MM.1S (cell line): Measurements from ENCODE around the gene MRPL43.
A peak's percentile ranks its signal among the peaks of the same experiment; 100 is the strongest.

ENCODE experiments used
- DNase-seq: peaks from one replicate; pipeline ENCODE4 v3.0.0-alpha.2; 2015
- H2AFZ ChIP-seq: fragments of 300-600 bp; sonication (generic); 2 replicates; pipeline ENCODE4 v1.6.0; 2016; ENCODE audit warnings: antibody characterized with exemption, low read length
- H3F3A ChIP-seq: fragments of 300-600 bp; sonication (generic); 2 replicates; pipeline ENCODE4 v1.6.1; 2016; ENCODE audit warnings: mild to moderate bottlenecking, antibody characterized with exemption, low read length, moderate library complexity, mixed read lengths; ENCODE audit not compliant: insufficient read depth
- H3K27ac ChIP-seq: fragments of 300-600 bp; sonication (generic); 2 replicates; pipeline ENCODE4 v1.5.1; 2016; ENCODE audit warnings: mild to moderate bottlenecking, low read length
- H3K27me3 ChIP-seq: fragments of 300-600 bp; sonication (generic); replicated peaks from 2 replicates; pipeline ENCODE4 v1.6.0; 2016; ENCODE audit warnings: low read length; ENCODE audit not compliant: insufficient read depth
- H3K36me3 ChIP-seq: fragments of 300-600 bp; sonication (generic); replicated peaks from 2 replicates; pipeline ENCODE4 v1.6.1; 2016; ENCODE audit warnings: mild to moderate bottlenecking, low read length, mixed read lengths; ENCODE audit not compliant: insufficient read depth
- H3K4me1 ChIP-seq: fragments of 300-600 bp; sonication (generic); 2 replicates; pipeline ENCODE4 v1.6.1; 2016; ENCODE audit warnings: low read length, mixed read lengths
- H3K4me2 ChIP-seq: fragments of 300-600 bp; sonication (generic); 2 replicates; pipeline ENCODE4 v1.6.0; 2016; ENCODE audit warnings: low read depth, low read length
- H3K4me3 ChIP-seq: fragments of 300-600 bp; sonication (generic); 2 replicates; pipeline ENCODE4 v1.5.1; 2016; ENCODE audit warnings: low read length, mixed read lengths
- H3K79me2 ChIP-seq: fragments of 300-600 bp; sonication (generic); 2 replicates; pipeline ENCODE4 v1.6.1; 2016; ENCODE audit warnings: mixed run types, low read length, mixed read lengths
- H3K9ac ChIP-seq: fragments of 300-600 bp; sonication (generic); 2 replicates; pipeline ENCODE4 v1.6.1; 2016; ENCODE audit warnings: low read length, mixed read lengths
- H3K9me2 ChIP-seq: fragments of 300-600 bp; sonication (generic); replicated peaks from 2 replicates; pipeline ENCODE4 v1.6.1; 2016; ENCODE audit warnings: mild to moderate bottlenecking, low read length, mixed read lengths; ENCODE audit not compliant: insufficient read depth
- H3K9me3 ChIP-seq: fragments of 300-600 bp; sonication (generic); replicated peaks from 2 replicates; pipeline ENCODE4 v1.6.1; 2016; ENCODE audit warnings: mild to moderate bottlenecking, low read length, mixed read lengths; ENCODE audit not compliant: insufficient read depth
- H4K20me1 ChIP-seq: fragments of 300-600 bp; sonication (generic); 2 replicates; pipeline ENCODE4 v1.6.1; 2016; ENCODE audit warnings: mild to moderate bottlenecking, low read length, moderate library complexity, mixed read lengths; ENCODE audit not compliant: insufficient read depth
- EZH2 ChIP-seq: fragments of 300-600 bp; sonication (generic); optimal IDR thresholded peaks from 2 replicates; pipeline ENCODE3; 2017; ENCODE audit warnings: low read depth, mild to moderate bottlenecking, antibody characterized with exemption, low read length, mixed read lengths
- EZH2phosphoT487 ChIP-seq: fragments of 300-600 bp; sonication (generic); IDR thresholded peaks from 2 replicates; pipeline ENCODE4 v1.6.1; 2018; ENCODE audit warnings: antibody characterized with exemption, low read length
- TF ChIP-seq, protein P1 (sequence below): fragments of 300-600 bp; sonication (generic); IDR thresholded peaks from 2 replicates; pipeline ENCODE4 v1.5.1; 2016; ENCODE audit warnings: antibody characterized with exemption, low read length, mixed read lengths

Gene MRPL43

DNA sequence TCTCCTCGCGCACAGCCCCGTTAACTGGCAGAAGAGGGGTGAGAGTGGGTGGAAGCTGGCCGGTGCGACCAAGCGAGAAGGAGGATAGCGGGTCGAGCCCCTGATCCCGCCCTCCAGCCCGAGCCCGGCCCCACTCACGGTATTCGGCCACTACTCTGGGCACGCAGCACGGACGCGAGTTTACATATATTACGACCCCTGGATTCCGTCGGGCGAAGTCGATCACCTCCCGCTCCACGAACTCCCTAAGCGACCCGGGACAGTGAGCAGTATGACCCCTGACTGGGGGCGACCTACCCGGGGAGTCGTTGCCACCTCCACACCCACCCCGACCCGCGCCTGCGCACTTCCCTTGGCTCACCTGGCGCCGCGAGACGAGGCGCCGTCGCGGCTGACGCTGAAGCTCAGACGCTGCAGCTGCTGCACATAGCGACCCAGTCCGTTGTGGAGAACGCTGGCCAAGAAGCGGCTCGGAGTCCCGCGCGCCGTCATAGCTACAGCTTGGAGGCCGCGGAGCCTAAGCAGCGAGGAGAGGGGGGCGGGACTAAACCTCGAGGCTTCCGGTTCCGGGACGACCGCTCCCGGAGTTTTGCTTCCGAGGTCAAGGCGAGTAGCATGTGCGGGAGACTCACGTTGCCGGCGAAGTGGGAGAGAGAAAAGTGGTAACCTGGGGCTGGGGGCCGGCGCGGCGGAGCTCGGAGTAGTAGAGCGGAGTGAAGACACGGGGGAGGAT lies at the start of gene MRPL43, which contains the start of gene TWNK:
MRPL43 (minus strand) TSS at position 546 of the 733 bp plus-strand sequence; CDS start at position 492, 54 bp downstream.
TWNK (plus strand) TSS at position 592 of the 733 bp plus-strand sequence. CDS start 668 bp downstream, outside the sequence.
- TF ChIP-seq, protein P1, sequence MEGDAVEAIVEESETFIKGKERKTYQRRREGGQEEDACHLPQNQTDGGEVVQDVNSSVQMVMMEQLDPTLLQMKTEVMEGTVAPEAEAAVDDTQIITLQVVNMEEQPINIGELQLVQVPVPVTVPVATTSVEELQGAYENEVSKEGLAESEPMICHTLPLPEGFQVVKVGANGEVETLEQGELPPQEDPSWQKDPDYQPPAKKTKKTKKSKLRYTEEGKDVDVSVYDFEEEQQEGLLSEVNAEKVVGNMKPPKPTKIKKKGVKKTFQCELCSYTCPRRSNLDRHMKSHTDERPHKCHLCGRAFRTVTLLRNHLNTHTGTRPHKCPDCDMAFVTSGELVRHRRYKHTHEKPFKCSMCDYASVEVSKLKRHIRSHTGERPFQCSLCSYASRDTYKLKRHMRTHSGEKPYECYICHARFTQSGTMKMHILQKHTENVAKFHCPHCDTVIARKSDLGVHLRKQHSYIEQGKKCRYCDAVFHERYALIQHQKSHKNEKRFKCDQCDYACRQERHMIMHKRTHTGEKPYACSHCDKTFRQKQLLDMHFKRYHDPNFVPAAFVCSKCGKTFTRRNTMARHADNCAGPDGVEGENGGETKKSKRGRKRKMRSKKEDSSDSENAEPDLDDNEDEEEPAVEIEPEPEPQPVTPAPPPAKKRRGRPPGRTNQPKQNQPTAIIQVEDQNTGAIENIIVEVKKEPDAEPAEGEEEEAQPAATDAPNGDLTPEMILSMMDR, result no peak
- TF ChIP-seq EZH2, result no peak
- no peak for TF ChIP-seq EZH2phosphoT487
- Histone ChIP-seq H3K27me3 (no peaks in the 10 kb centered on the region), H2AFZ (peak within 1 kb of the TSS; percentile 100), H3K9me2 (no peaks in the 10 kb centered on the region), H3F3A (0 out of 2 replicates have a peak, but pooled peaks cover 4% of the 10 kb centered on the region), H3K9me3 (no peaks in the 10 kb centered on the region), H3K9ac (peak within 1 kb of the TSS; percentile 83), H3K79me2 (peaks cover 58% of the 10 kb centered on the region), H3K27ac (peak within 1 kb of the TSS; percentile 67; the same call in 1 of the 2 replicates), H4K20me1 (no peaks in the 10 kb centered on the region), H3K4me2 (peak within 1 kb of the TSS; percentile 99), H3K4me3 (peak within 1 kb of the TSS; percentile 100), H3K4me1 (peaks cover 21% of the 10 kb centered on the region), H3K36me3 (peaks cover 8% of the 10 kb centered on the region; the same call in 1 of the 2 replicates)
- DNase-seq, result peak; percentile 88

DNA sequence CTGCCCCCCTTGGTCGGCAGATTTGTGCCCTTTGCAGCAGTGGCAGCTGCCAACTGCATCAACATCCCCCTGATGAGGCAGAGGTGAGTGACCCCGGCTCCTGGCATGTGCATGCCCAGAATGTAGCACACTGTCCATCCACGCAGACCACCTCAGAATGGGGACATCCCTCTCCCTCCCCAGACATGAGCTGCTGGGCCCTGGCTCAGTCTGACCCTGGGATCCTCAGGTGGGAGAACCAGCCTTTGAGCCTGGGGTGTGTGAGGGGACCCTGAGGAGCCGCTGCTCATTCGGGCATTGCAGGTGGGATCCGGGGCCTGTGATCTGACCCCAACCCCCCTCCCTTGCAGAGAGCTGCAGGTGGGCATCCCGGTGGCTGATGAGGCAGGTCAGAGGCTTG lies 49.4 kb upstream of the MRPL43 start:
- H3K27me3 ChIP-seq, result peaks cover 37% of the 10 kb centered on the region
- H3K27ac ChIP-seq, result no peak overlapping the region
- no peaks in the 10 kb centered on the region for H4K20me1 ChIP-seq
- H3K9ac ChIP-seq, result no peak overlapping the region
- H3K36me3 ChIP-seq, result no peaks in the 10 kb centered on the region
- no peak overlapping the region for H2AFZ ChIP-seq
- peaks cover 8% of the 10 kb centered on the region for H3K4me1 ChIP-seq
- no peaks in the 10 kb centered on the region for H3K9me3 ChIP-seq
- no peaks in the 10 kb centered on the region for H3K9me2 ChIP-seq
- no peak overlapping the region for H3K4me3 ChIP-seq
- 0 out of 2 replicates have a peak, but pooled peaks cover under 1% of the 10 kb centered on the region for H3F3A ChIP-seq
- no peak overlapping the region for H3K4me2 ChIP-seq
- H3K79me2 ChIP-seq, result no peaks in the 10 kb centered on the region
- TF ChIP-seq EZH2, result no peak
- TF ChIP-seq, protein P1, result no peak
- TF ChIP-seq EZH2phosphoT487, result no peak
- no peak for DNase-seq

DNA sequence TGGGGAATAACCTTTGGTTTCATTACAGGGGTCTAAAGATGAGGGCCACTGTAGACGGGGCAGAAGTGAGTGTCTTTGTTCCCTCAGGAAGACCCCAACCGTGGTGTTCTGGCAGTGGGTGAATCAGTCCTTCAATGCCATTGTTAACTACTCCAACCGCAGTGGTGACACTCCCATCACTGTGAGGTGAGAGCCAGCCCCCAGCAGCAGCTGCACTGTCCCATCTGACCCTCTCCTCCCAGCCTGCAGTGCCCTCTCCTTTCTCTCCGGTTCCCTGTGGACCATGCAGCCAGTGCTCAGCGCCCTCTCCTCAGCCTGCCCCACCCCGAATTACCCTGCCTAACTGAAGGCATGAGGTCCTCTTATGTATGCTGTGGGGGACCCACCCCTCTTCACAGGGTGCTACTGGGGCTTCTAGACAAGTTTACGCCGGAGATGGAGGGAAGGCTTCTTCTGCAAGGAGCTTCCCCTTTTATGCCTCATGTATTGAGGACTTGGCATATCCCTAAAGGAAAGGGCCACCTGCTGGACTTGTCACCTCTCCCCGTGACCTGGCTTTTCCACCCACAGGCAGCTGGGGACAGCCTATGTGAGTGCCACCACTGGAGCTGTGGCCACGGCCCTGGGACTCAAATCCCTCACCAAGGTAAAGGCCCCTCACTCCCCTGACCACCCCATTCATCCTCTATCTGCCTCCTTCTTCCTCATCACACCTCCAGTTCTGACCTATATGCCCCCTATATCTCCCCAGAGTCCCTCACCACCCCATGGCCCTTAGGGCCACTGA lies 48.8 kb upstream of the MRPL43 start:
- Histone ChIP-seq H3K27ac (no peak overlapping the region), H3K9me3 (no peaks in the 10 kb centered on the region), H4K20me1 (no peaks in the 10 kb centered on the region), H3K9ac (no peak overlapping the region), H3K27me3 (peaks cover 44% of the 10 kb centered on the region), H3K4me1 (peaks cover 13% of the 10 kb centered on the region), H3K79me2 (no peaks in the 10 kb centered on the region), H3K4me2 (no peak overlapping the region), H2AFZ (no peak overlapping the region), H3K4me3 (no peak overlapping the region), H3F3A (no peaks in the 10 kb centered on the region), H3K36me3 (no peaks in the 10 kb centered on the region), H3K9me2 (no peaks in the 10 kb centered on the region)
- DNase-seq, result no peak
- TF ChIP-seq, protein P1, result no peak
- no peak for TF ChIP-seq EZH2
- TF ChIP-seq EZH2phosphoT487, result no peak
